ENCODE data around the gene OR4K15.
"Not testable (repeated sequence)": the region's sequence is repeated elsewhere in the genome, so short reads cannot be mapped to it uniquely, and the experiment has no call there.

Gene OR4K15

GRCh38 chr14:19975291-19975690 is at the start of gene OR4K15:
OR4K15 (plus strand) TSS chr14:19975591; CDS start chr14:19975591, 0 bp downstream.
- no peak for DNase-seq (ENCODE audit: low read depth, low spot score)

GRCh38 chr14:19930617-19931016 is 44.8 kb upstream of the OR4K15 start, which contains the start of gene OR4K1:
OR4K1 (plus strand) TSS chr14:19930917; CDS start chr14:19935667, 4,750 bp downstream.
- DNase-seq (ENCODE audit: low read depth, low spot score): no peak

- DNase-seq (ENCODE audit: low read depth, low spot score): no peak
Measured at GRCh38 chr14:19941668-19942067, 33.7 kb upstream of the OR4K15 start.

GRCh38 chr14:19947413-19948090 is 27.8 kb upstream of the OR4K15 start:
- no peak for DNase-seq (ENCODE audit: low read depth, low spot score)

GRCh38 chr14:19949218-19949617 is 26.2 kb upstream of the OR4K15 start:
- no peak for DNase-seq (ENCODE audit: low read depth, low spot score)

- not testable (repeated sequence) for DNase-seq (ENCODE audit: low read depth, low spot score)
Measured at GRCh38 chr14:19969735-19970134, 5.7 kb upstream of the OR4K15 start.

- DNase-seq (ENCODE audit: low read depth, low spot score): no peak
Measured at GRCh38 chr14:19974844-19975243, 547 bp upstream of the OR4K15 start.

GRCh38 chr14:19993438-19993837 is 18.0 kb downstream of the OR4K15 start:
- DNase-seq (ENCODE audit: low read depth, low spot score): no peak

GRCh38 chr14:20001863-20002262 is 26.5 kb downstream of the OR4K15 start, which contains the start of gene OR4Q2:
OR4Q2 (plus strand) TSS chr14:20002163.
- no peak for DNase-seq (ENCODE audit: low read depth, low spot score)

- DNase-seq (ENCODE audit: low read depth, low spot score): no peak
Measured at GRCh38 chr14:20002319-20002718, 26.9 kb downstream of the OR4K15 start.

- DNase-seq (ENCODE audit: low read depth, low spot score): no peak
Measured at GRCh38 chr14:20008156-20008555, 32.8 kb downstream of the OR4K15 start.

GRCh38 chr14:20019257-20019865 is 44.0 kb downstream of the OR4K15 start, which contains the start of gene OR4K14:
OR4K14 (minus strand) TSS chr14:20019307; CDS start chr14:20015193, 4,114 bp downstream.
- DNase-seq (ENCODE audit: low read depth, low spot score): no peak

Measured in activated naive CD8-positive, alpha-beta T cell treated with anti-CD3 and anti-CD28 coated beads, Interleukin-2, amount 50 U/mL, for 16 hours (primary cell).